Activated CD4-positive, alpha-beta memory T cell treated with anti-CD3 and anti-CD28 coated beads, Interleukin-2, amount 10 ng/mL, durations not matched to agents 7 days and 5 days (primary cell): ENCODE data around the gene GJD4. TPM values are rescaled to one million over a fixed set of nuclear protein-coding genes. Genes with fewer than 3 reads are reported as not detected.

Experiments
- CTCF ChIA-PET: fragments of 350-600 bp; sonication (Branson Sonifier 250); formaldehyde crosslinking; loops from one replicate; lab custom pipeline; 2021; ENCODE audit warnings: antibody characterized with exemption, inconsistent platforms; lab: Charles Lee
- POLR2A ChIA-PET: fragments of 350-600 bp; sonication (Branson Sonifier 250); formaldehyde crosslinking; loops from one replicate; lab custom pipeline; 2021; ENCODE audit warnings: antibody characterized with exemption; lab: Charles Lee
- DNase-seq: peaks from one replicate; pipeline ENCODE4 v3.0.0-alpha.2; 2020
- H3K27ac Mint-ChIP-seq: one replicate; pipeline ENCODE4 v1.8.0; 2021; ENCODE audit warnings: mild to moderate bottlenecking, mixed read lengths
- H3K27me3 Mint-ChIP-seq: one replicate; pipeline ENCODE4 v1.8.0; 2021; ENCODE audit warnings: mixed read lengths
- H3K36me3 Mint-ChIP-seq: one replicate; pipeline ENCODE4 v1.8.0; 2021; ENCODE audit warnings: low read depth, mixed read lengths
- H3K4me1 Mint-ChIP-seq: one replicate; pipeline ENCODE4 v1.8.0; 2021; ENCODE audit warnings: mixed read lengths
- H3K4me3 Mint-ChIP-seq: one replicate; pipeline ENCODE4 v1.8.0; 2021; ENCODE audit warnings: mild to moderate bottlenecking, mixed read lengths
- H3K9me3 Mint-ChIP-seq: one replicate; pipeline ENCODE4 v1.8.0; 2021; ENCODE audit warnings: mixed read lengths
- total RNA-seq, 2 experiments: library from RNA; stranded (reverse); gene quantifications; one replicate each; pipeline ENCODE4 v1.2.3, GENCODE V29; 2021

Gene GJD4
- total RNA-seq, 2 experiments from 2014 or later, result not detected

DNA sequence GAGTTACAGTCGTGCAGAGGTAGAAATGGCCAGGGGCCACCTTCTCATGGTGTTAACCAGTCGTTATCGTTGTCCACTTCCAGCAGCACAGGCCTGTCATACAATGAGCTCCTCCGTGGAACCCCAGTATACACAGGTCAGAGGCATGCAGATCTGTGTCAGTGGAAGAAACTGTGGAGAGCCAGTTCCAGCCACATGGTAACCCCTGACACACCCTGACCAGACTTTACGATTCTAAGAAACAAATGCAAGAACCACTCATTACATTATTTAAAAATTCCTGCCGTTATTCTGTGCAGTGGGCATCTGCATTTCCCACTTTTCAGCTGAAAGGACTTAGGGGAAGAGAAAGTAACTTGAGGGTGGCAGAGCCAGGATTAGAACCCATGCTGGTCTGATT is 23.5 kb upstream of the GJD4 start:
- Mint-ChIP-seq H3K36me3 (no peaks in the 10 kb centered on the region), H3K4me1 (no peaks in the 10 kb centered on the region)
- no peak for DNase-seq

DNA sequence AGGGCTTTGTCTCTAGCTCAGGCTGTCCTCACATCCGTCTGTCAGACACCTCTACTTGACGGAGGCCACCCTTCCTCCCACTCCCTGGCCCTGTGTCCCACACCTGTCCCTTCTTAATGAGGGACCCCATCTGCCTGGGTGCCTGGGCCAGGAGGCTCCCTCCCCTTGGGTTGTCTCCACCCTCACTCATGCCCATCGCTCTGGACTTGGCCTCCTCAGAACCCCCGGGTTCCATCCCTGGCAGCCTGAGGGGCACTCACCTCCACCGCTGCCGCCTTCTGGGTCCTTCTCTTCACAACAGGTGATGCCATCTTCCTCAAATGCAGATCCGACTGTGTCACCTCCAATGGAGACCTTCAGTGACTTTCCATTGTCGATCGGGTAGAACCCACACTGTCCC is 20.2 kb upstream of the GJD4 start:
- Mint-ChIP-seq H3K9me3 (no peaks in the 10 kb centered on the region), H3K36me3 (no peaks in the 10 kb centered on the region), H3K4me1 (no peaks in the 10 kb centered on the region), H3K27ac (no peak overlapping the region), H3K4me3 (no peak overlapping the region), H3K27me3 (peaks cover 2% of the 10 kb centered on the region)
- no peak for DNase-seq
- ChIA-PET POLR2A (no interaction called here), CTCF (no interaction called here)

More for the DNA sequence above, 23.5 kb upstream of the GJD4 start:
- H3K9me3 Mint-ChIP-seq, result no peaks in the 10 kb centered on the region
- POLR2A ChIA-PET, result no interaction called here
- CTCF ChIA-PET, result no interaction called here
- no peak overlapping the region for H3K27ac Mint-ChIP-seq
- H3K27me3 Mint-ChIP-seq, result peaks cover 2% of the 10 kb centered on the region
- H3K4me3 Mint-ChIP-seq, result no peak overlapping the region

DNA sequence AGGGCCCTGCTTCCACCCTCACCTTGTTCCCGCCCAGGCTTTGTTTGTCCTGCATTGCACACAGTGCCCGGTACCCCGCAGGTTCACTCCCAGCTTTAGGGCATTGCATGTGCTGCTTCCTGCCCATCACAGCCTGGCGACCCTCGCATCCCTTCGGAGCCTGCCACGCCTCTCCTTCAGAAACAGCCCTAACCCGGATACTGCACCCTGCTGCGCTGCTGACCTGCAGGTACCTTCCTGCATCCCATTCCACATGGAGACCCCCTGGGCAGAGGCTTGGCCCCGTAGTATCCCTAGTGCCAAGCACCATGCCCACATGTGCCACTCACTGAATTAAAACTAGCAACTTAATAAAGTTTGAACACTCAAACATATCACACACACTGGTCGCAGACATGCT is 19.8 kb upstream of the GJD4 start:
- H3K27ac Mint-ChIP-seq, result no peak overlapping the region
- no peaks in the 10 kb centered on the region for H3K4me1 Mint-ChIP-seq
- no peak overlapping the region for H3K4me3 Mint-ChIP-seq
- H3K9me3 Mint-ChIP-seq, result no peaks in the 10 kb centered on the region
- ChIA-PET POLR2A (no interaction called here), CTCF (interaction anchor here (1.1 kb wide), 1 partner anchor 19 kb away, joined by 3 read pairs; no protein-coding TSS in a partner anchor)
- H3K27me3 Mint-ChIP-seq, result peaks cover 2% of the 10 kb centered on the region
- H3K36me3 Mint-ChIP-seq, result no peaks in the 10 kb centered on the region
- DNase-seq, result no peak

DNA sequence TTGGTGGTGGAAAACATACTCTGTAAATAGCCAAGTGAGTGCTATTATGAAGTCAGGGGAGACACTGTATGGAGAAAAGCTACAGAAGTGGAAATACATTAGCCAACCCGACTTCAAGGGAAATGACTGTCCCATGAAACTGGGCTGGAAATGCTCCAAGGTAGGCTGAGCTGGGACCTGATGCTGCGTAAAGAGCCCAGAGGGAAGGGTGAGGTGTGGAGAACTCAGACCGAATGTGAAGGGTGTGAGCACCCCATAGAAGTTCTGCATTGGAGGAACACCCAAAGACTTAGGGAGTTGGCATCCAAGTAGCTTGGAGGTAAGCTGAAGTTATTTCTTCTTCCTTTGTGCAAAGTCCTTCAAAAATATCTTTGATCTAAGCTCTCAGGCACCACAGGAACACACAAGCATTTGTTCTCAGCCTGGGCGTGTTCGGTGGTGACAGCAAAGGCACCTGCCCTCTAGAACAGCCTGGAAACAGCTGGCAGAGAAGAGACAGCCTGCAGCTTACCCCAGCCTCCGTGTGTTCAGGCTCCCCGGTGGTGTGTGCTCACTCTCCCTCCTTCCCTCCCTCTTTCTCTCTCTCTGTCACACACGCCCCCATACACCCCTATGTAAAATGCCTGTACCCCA is 19.1 kb upstream of the GJD4 start:
- CTCF ChIA-PET, result interaction anchor here (1.1 kb wide), 1 partner anchor 19 kb away, joined by 3 read pairs; no protein-coding TSS in a partner anchor
- Mint-ChIP-seq H3K4me3 (no peak overlapping the region), H3K4me1 (no peaks in the 10 kb centered on the region), H3K27me3 (peaks cover 2% of the 10 kb centered on the region), H3K36me3 (no peaks in the 10 kb centered on the region), H3K27ac (no peak overlapping the region), H3K9me3 (no peaks in the 10 kb centered on the region)
- no peak for DNase-seq
- POLR2A ChIA-PET, result no interaction called here

DNA sequence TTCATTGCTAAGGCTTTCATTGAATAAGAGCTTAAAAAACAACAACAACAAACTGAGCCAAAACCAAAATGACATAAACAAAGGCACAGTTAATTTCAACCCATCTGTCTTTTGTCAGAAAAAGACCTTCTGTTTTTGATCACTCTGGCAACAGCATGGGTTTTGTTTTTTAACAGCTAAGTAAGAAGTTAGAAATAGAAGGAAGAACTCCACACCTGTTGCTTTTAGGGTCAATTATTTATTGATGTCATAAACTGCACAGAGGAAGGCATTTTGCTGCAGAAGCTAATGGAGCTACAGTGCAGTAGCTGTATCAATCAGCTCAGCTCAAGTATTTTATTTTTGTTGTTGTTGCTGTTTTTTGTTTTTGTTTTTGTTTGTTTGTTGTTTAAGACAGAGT is 16.3 kb upstream of the GJD4 start:
- H3K9me3 Mint-ChIP-seq, result peaks cover 5% of the 10 kb centered on the region
- POLR2A ChIA-PET, result no interaction called here

DNA sequence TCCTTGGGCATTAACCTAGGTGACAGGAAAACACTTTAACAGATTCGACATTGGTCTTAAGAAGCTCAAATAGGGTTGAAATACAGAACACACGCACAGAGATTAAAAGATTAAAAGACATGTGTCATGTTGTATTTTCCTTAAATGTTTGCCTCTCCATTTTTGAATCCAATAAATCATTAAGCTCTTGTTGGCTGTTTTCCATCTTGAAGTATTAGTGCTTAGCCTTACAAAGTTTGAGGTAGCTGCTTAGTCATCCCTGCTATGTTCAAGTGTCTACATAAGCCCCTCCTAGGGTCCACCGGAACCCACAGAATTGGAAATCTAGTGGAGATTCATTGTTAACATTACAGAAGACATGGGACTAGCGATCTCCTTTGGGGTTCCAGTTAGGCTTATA is 12.7 kb upstream of the GJD4 start:
- ChIA-PET POLR2A (no interaction called here), CTCF (no interaction called here)

More for the DNA sequence above, 16.3 kb upstream of the GJD4 start:
- Mint-ChIP-seq H3K27me3 (peaks cover 2% of the 10 kb centered on the region), H3K4me1 (no peaks in the 10 kb centered on the region), H3K4me3 (no peak overlapping the region), H3K36me3 (no peaks in the 10 kb centered on the region), H3K27ac (no peak overlapping the region)
- DNase-seq, result no peak
- CTCF ChIA-PET, result no interaction called here

DNA sequence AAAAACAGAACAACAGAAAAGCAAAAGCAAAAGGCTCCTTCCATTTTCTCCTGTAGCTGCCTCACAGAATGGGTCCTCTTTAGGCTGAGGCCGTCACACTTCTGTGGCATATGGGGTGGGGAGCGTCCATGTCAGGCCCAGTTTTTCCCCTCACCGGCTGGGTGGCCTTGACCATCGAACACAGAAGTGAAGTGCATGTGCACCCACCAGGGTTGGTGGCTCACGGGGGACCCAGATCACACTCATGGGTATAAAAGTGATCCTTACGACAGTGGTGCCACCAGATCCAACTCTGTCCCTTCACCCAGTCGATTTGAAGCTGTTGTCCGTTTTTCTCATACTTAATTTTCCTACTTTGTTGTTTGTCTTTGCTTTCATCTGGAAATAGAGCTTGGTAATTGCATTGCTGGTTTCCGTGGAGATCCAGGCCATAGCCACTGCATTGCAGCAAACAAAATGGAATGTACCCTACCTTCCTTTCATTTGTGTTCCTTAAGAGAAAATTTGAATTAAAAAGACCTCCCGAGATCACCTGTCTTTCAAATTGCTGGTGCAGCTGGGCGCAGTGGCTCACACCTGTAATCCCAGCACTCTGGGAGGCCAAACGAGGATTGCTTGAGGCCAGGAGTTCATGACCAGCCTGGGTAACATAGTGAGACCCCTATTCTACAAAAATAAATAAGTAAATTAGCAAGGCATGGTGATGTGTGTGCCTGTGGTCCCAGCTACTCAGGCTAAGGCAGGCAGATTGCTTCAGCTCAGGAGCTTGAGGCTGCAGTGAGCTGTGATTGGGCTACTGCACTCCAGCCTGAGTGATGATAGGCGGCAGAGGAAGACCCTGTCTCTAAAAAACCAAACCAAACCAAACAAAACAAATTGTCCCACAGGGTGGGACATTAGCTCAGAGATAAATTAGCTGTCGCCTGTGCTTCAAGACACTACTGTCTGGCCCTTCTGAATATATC is 10.7 kb upstream of the GJD4 start:
- H3K4me1 Mint-ChIP-seq, result no peaks in the 10 kb centered on the region
- POLR2A ChIA-PET, result no interaction called here
- no peak overlapping the region for H3K27ac Mint-ChIP-seq
- CTCF ChIA-PET, result interaction anchor here (1.6 kb wide), 1 partner anchor 41 kb away, joined by 4 read pairs; no protein-coding TSS in a partner anchor
- peaks cover 7% of the 10 kb centered on the region for H3K9me3 Mint-ChIP-seq
- peaks cover 2% of the 10 kb centered on the region for H3K27me3 Mint-ChIP-seq
- H3K36me3 Mint-ChIP-seq, result no peaks in the 10 kb centered on the region
- DNase-seq, result no peak
- no peak overlapping the region for H3K4me3 Mint-ChIP-seq

More for the DNA sequence above, 12.7 kb upstream of the GJD4 start:
- DNase-seq, result no peak
- Mint-ChIP-seq H3K4me3 (no peak overlapping the region), H3K27ac (no peak overlapping the region), H3K36me3 (no peaks in the 10 kb centered on the region), H3K27me3 (peaks cover 2% of the 10 kb centered on the region), H3K9me3 (peaks cover 7% of the 10 kb centered on the region), H3K4me1 (no peaks in the 10 kb centered on the region)

DNA sequence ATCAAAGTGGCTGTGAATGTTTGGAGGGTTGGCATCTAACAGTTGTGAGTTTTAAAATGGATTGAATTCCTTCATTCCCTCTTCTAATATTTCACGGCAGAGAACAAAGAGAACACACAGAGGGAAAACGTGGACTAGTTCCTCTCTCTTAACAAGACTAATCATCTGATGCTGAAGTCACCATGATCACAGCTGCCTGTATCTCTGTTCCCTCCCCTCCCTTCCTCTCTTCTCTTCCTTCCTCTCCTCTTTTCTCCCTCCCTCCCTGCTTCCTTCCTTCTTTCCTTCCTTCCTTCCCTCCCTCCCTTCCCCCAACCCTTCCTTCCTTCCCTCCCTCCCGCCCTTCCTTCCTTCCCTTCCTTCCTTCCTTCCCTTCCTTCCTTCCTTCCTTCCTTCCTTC is 10.0 kb upstream of the GJD4 start:
- Mint-ChIP-seq H3K4me1 (no peaks in the 10 kb centered on the region), H3K36me3 (no peaks in the 10 kb centered on the region), H3K4me3 (no peak overlapping the region), H3K9me3 (peaks cover 7% of the 10 kb centered on the region), H3K27ac (no peak overlapping the region), H3K27me3 (peaks cover 2% of the 10 kb centered on the region)
- ChIA-PET CTCF (interaction anchor here (1.6 kb wide), 1 partner anchor 40 kb away, joined by 4 read pairs; no protein-coding TSS in a partner anchor), POLR2A (no interaction called here)
- DNase-seq, result no peak

DNA sequence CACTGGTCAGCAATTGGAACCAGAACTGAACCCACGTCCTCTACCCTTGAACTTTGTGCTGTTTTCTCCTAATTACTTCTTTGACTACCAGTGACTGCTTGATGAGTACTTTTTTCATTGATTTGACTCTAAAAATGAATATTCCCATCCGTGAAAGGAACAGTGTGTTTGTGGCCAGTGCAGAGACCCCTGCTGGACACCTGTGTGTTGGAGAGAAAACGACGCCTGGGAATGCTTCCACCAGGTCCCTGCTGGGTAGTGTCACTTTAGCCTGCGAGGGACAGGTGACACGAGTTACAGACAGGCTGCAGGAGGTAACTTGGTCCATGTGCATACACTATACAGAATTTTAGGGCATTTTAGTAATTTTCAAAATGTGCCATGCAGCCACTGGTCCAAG is 6.8 kb upstream of the GJD4 start:
- H3K9me3 Mint-ChIP-seq, result peaks cover 2% of the 10 kb centered on the region
- no peaks in the 10 kb centered on the region for H3K27me3 Mint-ChIP-seq
- POLR2A ChIA-PET, result no interaction called here
- no peaks in the 10 kb centered on the region for H3K36me3 Mint-ChIP-seq
- no peaks in the 10 kb centered on the region for H3K4me1 Mint-ChIP-seq
- no peak overlapping the region for H3K27ac Mint-ChIP-seq
- no peak for DNase-seq
- CTCF ChIA-PET, result no interaction called here
- no peak overlapping the region for H3K4me3 Mint-ChIP-seq

DNA sequence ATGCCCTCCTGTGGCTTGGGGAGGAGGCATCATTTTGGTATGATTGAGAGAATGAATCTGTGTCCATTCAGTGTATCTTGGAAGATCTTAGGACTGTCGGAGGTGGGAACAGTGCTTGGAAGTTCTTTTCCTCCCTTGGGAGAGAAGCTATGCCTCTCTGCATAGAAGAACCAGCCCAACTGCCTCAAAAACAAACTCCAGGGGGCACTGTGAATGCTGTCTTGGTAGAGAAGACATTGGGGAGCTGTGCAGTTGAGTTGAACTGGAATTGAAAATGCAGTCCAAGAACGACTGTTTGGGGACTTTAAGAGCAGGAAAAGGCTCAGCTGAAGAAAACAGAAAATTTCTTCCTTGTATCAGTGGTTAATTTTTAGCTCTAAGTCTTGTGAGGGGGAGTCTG is 4.9 kb upstream of the GJD4 start:
- H3K27me3 Mint-ChIP-seq, result peaks cover 9% of the 10 kb centered on the region
- CTCF ChIA-PET, result no interaction called here
- peaks cover 2% of the 10 kb centered on the region for H3K9me3 Mint-ChIP-seq
- no peaks in the 10 kb centered on the region for H3K4me1 Mint-ChIP-seq
- no peak overlapping the region for H3K27ac Mint-ChIP-seq
- DNase-seq, result no peak
- no peaks in the 10 kb centered on the region for H3K36me3 Mint-ChIP-seq
- POLR2A ChIA-PET, result no interaction called here
- H3K4me3 Mint-ChIP-seq, result no peak overlapping the region

DNA sequence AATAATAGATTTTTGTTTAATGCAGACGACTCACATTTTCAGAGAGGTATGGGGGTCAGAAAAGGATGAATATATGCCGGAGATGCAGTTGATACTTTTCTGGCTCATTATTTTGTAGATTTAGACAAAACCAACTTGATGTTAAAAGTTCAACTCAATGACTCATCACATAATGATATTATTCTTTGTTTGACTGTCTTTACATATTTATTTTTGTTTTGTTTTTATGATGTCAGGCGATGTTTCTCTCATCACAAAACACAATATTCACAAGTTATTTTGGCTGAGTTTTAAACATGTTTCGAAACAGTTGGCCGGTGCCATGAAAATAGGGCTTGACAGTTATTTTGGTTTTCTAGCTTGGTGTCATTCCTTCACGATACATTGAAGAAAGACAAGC is 1.3 kb downstream of the GJD4 start:
- H3K9me3 Mint-ChIP-seq, result peaks cover 4% of the 10 kb centered on the region
- H3K4me3 Mint-ChIP-seq, result no peak overlapping the region
- H3K27ac Mint-ChIP-seq, result no peak overlapping the region
- POLR2A ChIA-PET, result no interaction called here
- CTCF ChIA-PET, result no interaction called here
- peaks cover 7% of the 10 kb centered on the region for H3K4me1 Mint-ChIP-seq
- H3K27me3 Mint-ChIP-seq, result peaks cover 34% of the 10 kb centered on the region
- DNase-seq, result no peak
- no peaks in the 10 kb centered on the region for H3K36me3 Mint-ChIP-seq

DNA sequence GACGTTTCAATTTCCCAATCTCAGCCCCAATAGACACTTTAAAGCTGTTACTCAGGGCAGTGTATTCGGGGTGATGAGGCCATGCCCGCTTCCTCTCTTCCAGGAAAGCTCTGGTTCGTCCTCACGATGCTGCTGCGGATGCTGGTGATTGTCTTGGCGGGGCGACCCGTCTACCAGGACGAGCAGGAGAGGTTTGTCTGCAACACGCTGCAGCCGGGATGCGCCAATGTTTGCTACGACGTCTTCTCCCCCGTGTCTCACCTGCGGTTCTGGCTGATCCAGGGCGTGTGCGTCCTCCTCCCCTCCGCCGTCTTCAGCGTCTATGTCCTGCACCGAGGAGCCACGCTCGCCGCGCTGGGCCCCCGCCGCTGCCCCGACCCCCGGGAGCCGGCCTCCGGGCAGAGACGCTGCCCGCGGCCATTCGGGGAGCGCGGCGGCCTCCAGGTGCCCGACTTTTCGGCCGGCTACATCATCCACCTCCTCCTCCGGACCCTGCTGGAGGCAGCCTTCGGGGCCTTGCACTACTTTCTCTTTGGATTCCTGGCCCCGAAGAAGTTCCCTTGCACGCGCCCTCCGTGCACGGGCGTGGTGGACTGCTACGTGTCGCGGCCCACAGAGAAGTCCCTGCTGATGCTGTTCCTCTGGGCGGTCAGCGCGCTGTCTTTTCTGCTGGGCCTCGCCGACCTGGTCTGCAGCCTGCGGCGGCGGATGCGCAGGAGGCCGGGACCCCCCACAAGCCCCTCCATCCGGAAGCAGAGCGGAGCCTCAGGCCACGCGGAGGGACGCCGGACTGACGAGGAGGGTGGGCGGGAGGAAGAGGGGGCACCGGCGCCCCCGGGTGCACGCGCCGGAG is 2.6 kb downstream of the GJD4 start:
- Mint-ChIP-seq H3K36me3 (no peaks in the 10 kb centered on the region), H3K27ac (no peak overlapping the region), H3K4me1 (peaks cover 7% of the 10 kb centered on the region), H3K4me3 (peak overlapping the region; percentile 55), H3K27me3 (peaks cover 34% of the 10 kb centered on the region), H3K9me3 (peaks cover 4% of the 10 kb centered on the region)
- ChIA-PET POLR2A (no interaction called here), CTCF (no interaction called here)
- peak; percentile 29 for DNase-seq

DNA sequence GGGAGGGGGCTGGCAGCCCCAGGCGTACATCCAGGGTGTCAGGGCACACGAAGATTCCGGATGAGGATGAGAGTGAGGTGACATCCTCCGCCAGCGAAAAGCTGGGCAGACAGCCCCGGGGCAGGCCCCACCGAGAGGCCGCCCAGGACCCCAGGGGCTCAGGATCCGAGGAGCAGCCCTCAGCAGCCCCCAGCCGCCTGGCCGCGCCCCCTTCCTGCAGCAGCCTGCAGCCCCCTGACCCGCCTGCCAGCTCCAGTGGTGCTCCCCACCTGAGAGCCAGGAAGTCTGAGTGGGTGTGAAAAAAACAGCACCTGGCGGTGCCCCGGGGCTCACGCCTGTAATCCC is 3.2 kb downstream of the GJD4 start:
- Mint-ChIP-seq H3K4me1 (peaks cover 7% of the 10 kb centered on the region), H3K27ac (no peak overlapping the region), H3K9me3 (peaks cover 4% of the 10 kb centered on the region), H3K27me3 (peaks cover 34% of the 10 kb centered on the region), H3K36me3 (no peaks in the 10 kb centered on the region), H3K4me3 (no peak overlapping the region)
- no peak for DNase-seq
- CTCF ChIA-PET, result no interaction called here
- POLR2A ChIA-PET, result no interaction called here
